GM12801 (cell line): ENCODE measurements around the gene NODAL.

Experiments
- TF ChIP-seq, protein P1 (sequence below): IDR thresholded peaks from one replicate; pipeline ENCODE4 v1.5.1; 2011; ENCODE audit warnings: control low read depth; ENCODE audit not compliant: insufficient read length; ENCODE audit errors: extremely low read depth

Gene NODAL

DNA sequence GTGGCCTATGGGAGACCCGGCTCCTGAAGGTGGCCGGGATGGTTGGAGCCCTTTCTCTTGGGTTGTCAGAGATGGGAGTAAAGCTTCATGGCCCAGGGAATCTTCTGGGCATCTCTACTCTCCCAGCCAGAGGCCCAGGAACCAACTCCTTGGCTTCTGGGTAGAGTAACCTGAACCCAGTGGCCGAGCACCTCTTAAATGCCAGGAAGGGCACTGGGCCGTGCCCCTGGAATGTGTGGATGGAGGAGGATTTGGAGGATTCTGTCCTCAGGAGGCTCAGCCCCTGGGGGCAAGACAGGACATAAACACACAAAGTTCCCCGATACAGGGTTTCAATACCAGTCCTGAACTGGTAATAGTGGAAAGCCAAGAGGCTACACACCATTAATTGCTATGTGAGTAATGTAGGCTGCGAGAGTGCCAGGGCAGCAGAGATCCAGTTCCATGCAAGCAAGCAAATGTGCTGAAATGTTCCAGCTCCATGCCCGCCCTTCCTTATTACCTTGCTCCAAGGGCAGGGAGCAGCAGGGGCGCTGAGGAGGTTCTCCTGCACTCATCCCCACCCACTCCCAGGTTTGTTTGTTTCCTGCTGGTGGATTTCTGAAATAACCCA, 38.3 kb upstream of the NODAL start:
- TF ChIP-seq, protein P1, sequence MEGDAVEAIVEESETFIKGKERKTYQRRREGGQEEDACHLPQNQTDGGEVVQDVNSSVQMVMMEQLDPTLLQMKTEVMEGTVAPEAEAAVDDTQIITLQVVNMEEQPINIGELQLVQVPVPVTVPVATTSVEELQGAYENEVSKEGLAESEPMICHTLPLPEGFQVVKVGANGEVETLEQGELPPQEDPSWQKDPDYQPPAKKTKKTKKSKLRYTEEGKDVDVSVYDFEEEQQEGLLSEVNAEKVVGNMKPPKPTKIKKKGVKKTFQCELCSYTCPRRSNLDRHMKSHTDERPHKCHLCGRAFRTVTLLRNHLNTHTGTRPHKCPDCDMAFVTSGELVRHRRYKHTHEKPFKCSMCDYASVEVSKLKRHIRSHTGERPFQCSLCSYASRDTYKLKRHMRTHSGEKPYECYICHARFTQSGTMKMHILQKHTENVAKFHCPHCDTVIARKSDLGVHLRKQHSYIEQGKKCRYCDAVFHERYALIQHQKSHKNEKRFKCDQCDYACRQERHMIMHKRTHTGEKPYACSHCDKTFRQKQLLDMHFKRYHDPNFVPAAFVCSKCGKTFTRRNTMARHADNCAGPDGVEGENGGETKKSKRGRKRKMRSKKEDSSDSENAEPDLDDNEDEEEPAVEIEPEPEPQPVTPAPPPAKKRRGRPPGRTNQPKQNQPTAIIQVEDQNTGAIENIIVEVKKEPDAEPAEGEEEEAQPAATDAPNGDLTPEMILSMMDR, result no peak

DNA sequence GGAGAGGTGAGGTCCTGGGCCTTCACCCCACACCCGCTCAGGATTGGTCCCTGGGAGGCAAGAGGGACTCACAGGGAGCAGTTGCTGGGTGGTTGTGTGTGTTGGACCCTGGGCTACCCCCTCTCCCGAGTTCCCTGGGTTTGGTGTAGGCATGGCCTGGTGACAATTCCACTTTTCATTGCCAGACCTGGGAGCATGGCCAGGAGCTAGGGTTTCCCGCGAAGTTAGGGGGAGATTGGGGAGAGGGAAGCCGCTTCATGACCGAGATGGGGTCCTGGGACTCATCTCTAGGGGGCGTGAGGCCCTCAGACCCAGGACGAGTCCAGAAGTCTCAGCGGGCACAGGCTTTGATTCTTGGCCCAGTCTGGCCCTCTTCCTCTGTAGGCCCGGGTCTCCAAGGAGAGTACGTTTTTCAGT, 37.7 kb upstream of the NODAL start:
- TF ChIP-seq, protein P1, result no peak

DNA sequence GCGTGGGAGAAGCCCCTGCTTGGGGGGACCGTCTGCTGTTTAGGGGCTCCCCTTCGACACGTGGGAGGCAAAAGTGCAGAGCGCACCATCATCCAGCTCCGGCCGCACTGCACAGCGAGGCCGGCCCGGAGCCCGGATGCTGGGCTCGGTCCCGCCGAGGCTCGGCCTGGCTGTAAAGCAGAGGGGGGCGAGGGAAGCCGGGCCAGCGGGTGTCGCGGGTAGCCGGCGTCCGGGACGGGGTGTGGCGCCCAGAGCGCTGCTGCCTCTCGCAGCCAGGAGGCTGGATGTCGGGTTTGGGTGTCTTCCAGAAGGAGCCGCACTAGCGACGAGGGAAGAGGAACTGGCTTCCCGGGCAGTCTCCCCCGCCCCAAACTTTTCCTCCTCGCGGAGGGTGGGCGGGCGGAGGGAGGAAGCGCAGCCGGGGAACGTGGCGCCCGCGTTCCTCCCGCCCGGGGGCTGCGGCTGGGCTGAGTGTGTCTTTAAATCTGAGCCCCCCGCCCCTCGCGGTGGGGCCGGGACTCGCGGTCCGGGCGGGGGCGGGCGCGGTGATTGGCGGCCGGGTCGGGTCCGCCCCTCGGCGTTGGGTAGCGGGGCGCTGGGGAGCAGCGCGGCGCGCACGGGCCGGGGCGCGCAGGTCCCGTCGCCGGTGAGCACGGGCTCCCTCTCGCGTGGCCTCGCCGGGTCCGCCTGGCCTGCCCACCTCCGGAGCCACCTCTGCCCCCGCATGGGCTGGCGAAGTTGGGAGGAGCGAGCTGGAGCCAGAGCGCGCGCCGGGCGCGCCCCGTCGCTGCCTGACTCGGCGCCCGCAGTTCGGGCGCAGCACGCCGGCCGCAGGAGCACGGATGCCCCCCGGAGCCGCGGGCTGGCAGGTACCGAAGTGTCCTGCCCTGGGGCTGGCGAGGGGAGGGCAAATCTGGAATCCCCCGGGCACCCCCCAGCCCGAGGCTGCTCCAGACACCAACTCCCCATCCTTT, 37.0 kb upstream of the NODAL start, which contains the start of gene PALD1:
Gene PALD1 (plus strand): TSS at position 577 of the 974 bp plus-strand sequence. CDS start 47,185 bp downstream, outside the sequence.
- TF ChIP-seq, protein P1, result no peak

DNA sequence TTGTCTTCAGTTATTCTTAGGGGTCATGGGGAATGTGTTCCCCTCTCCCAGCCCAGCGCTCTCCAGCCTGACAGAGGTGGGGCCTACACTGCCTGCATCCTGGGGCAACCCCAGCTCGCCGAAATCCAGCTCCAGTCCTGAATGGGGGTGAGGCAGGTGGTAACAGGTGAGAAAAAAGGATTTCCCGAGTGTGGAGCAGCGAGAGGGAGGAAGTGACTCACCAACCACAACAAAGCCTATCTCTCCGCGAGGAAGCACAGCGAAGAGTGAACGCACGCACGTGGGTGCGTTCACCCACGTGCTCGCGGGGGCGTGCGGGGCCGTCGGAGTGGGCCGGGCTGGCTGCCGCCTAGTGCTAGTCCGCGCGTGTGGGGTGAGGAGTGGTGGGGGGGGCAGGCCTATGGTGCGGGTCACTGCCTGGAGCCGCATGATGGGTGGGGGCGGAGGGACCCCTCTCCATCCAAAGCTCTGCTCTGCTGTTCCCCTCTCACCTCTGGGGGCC, 36.2 kb upstream of the NODAL start:
- TF ChIP-seq, protein P1, result no peak

DNA sequence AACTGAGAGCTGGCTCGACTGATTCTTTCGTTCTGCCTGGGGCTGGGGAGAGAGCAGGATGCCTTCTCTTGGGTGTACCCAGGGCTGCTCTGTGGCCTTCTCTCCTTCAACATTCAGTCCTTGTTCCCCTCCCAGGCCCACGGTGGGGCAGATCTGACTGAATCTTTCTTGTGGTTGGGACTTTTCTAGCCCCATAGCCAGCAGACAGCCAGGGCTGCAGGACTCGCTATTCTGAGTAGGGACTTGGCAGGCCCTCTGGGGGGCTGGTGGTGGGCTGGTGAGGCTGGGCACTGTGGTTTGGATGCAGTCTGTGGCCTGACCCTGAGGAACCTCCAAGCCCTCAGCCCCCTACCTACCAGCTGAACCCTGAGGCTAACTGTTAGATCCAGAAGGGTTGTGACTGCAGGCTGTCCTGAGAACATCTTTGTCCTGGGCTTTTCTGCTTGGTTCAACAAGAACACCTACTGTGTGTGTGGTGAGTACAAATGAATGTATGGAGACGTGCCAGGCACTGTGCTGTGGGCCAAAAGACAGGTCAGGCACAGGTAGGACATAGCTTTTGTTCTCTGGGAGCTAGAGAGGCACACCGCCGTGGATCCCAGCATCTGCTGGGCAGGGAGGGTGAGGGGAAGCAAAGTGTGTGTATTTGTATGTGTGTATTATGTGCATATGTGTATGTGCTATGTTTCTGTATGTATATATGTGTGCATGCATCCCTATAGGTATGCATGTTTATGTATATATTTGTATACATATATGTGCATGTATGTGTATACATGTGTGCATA, 35.0 kb upstream of the NODAL start:
- TF ChIP-seq, protein P1, result no peak

DNA sequence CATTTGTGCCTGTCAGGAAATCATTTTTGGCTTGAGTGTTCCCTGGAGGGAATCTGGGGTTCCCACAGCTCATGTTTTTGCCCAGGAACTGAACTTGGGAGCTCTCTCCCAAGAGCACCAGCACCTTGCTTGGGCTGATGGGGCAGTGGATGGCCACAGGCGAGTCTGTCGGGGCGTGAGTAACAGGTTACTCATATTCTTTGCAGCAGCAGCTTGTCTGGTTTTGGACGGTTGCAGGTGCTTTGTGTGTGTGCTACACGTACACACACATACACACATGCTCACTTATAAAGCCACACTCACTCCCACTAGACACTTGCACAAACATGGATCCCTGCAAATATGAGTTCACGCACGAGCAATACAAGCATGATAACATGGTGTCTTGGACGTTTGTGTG, 34.2 kb upstream of the NODAL start:
- TF ChIP-seq, protein P1, result no peak
